A549 (cell line): ENCODE results near the gene HSD17B1. TPM values are rescaled to one million over a fixed set of nuclear protein-coding genes. Genes with fewer than 3 reads are reported as not detected.

Source experiments
- ATAC-seq, 2 experiments: fragments of 200-7000 bp in 1 of 2; fragments of >200 bp in 1 of 2; cut with Nextera tagmentation in 1 of 2; cut with Tn5 transposase in 1 of 2; 3 replicates each; pipeline versions ENCODE4 v1.8.0 to v1.9.1; 2018 to 2020; ENCODE audit warnings: mild to moderate bottlenecking in 1 of 2, moderate library complexity in 1 of 2
- CTCF ChIA-PET: fragments of 300-600 bp; sonication (Branson Sonifier 250); formaldehyde crosslinking; extraction: SDS; loops from one replicate; lab custom pipeline; 2021; ENCODE audit warnings: antibody characterized with exemption, inconsistent platforms; lab: Yijun Ruan, JAX
- POLR2A ChIA-PET: fragments of 350-600 bp; formaldehyde crosslinking; extraction: SDS; loops from one replicate; lab custom pipeline; 2021; ENCODE audit warnings: antibody characterized with exemption, inconsistent platforms; lab: Yijun Ruan, JAX
- DNase-seq, 2 experiments: peaks; one replicate each; pipeline versions ENCODE4 v3.0.0 to v3.0.0-alpha.2; 2011 to 2016; ENCODE audit warnings: low read depth in 1 of 2, low spot score in 1 of 2
- FAIRE-seq: peaks from 2 replicates; lab custom pipeline; 2011; peaks lifted over from hg19 to GRCh38; lab: Jason Lieb, UNC
- H3K27ac ChIP-seq, 2 experiments: fragments of >200 bp; sonication (Bioruptor Twin); formaldehyde crosslinking; 3 replicates each; pipeline ENCODE4 v1.5.1; 2016 to 2017
- H3K4me1 ChIP-seq: fragments of >200 bp; sonication (Bioruptor Twin); formaldehyde crosslinking; 3 replicates; pipeline ENCODE4 v1.6.1; 2016
- H3K4me2 ChIP-seq: fragments of >200 bp; sonication (Bioruptor Twin); formaldehyde crosslinking; 3 replicates; pipeline ENCODE4 v1.6.1; 2016
- H3K4me3 ChIP-seq: fragments of >200 bp; sonication (Bioruptor Twin); formaldehyde crosslinking; 3 replicates; pipeline ENCODE4 v1.5.1; 2016
- H3K9me3 ChIP-seq: fragments of >200 bp; sonication (Bioruptor Twin); formaldehyde crosslinking; 3 replicates; pipeline ENCODE4 v1.6.1; 2016
- BCL3 ChIP-seq: fragments of >200 bp; sonication (Bioruptor Twin); formaldehyde crosslinking; IDR thresholded peaks from 3 replicates; pipeline ENCODE4 v1.6.1; 2016
- BHLHE40 ChIP-seq: IDR thresholded peaks from 2 replicates; pipeline ENCODE4 v1.6.1; 2012; ENCODE audit warnings: low read depth, low read length, inconsistent platforms
- CBX2 ChIP-seq: fragments of 200-600 bp; sonication (generic); IDR thresholded peaks from 2 replicates; pipeline ENCODE4 v1.6.1; 2016; ENCODE audit warnings: low read depth, mild to moderate bottlenecking, borderline replicate concordance
- CEBPB ChIP-seq, 2 experiments: fragments of >200 bp in 1 of 2; sonication (Bioruptor Twin) in 1 of 2; formaldehyde crosslinking in 1 of 2; IDR thresholded peaks; 2 replicates each; pipeline ENCODE4 v1.6.1; 2012 to 2016
- E2F6 ChIP-seq: IDR thresholded peaks from 2 replicates; pipeline ENCODE4 v1.6.1; 2012; ENCODE audit warnings: low read depth, borderline replicate concordance
- EHMT2 ChIP-seq: fragments of 200-600 bp; sonication (generic); IDR thresholded peaks from 2 replicates; pipeline ENCODE4 v1.6.1; 2016; ENCODE audit warnings: antibody characterized with exemption, low read depth, mild to moderate bottlenecking, moderate library complexity
- EP300 ChIP-seq, 2 experiments: fragments of >200 bp; sonication (Bioruptor Twin); formaldehyde crosslinking; IDR thresholded peaks; 2 replicates in 1 of 2; 3 replicates in 1 of 2; pipeline ENCODE4 v1.6.1; 2016 to 2017
- FOSB ChIP-seq: fragments of 250-450 bp; sonication (Bioruptor Pico); IDR thresholded peaks from 2 replicates; pipeline ENCODE4 v1.5.0; 2020; ENCODE audit warnings: mild to moderate bottlenecking, moderate library complexity
- GATA3 ChIP-seq: IDR thresholded peaks from 2 replicates; pipeline ENCODE4 v1.6.1; 2012; ENCODE audit warnings: borderline replicate concordance
- HES2 ChIP-seq: fragments of >200 bp; sonication (Bioruptor Twin); formaldehyde crosslinking; IDR thresholded peaks from 2 replicates; pipeline ENCODE4 v1.6.1; 2016
- HEYL ChIP-seq: fragments of 250-450 bp; sonication (Bioruptor Pico); IDR thresholded peaks from 2 replicates; pipeline ENCODE4 v1.8.0; 2021; ENCODE audit warnings: mild to moderate bottlenecking, moderate library complexity
- HOXB13 ChIP-seq: fragments of 250-450 bp; sonication (Bioruptor Pico); IDR thresholded peaks from 2 replicates; pipeline ENCODE4 v1.5.0; 2020; ENCODE audit warnings: low read depth, mild to moderate bottlenecking, moderate library complexity
- JUN ChIP-seq, 2 experiments: fragments of >200 bp; sonication (Bioruptor Twin); formaldehyde crosslinking; IDR thresholded peaks; 2 replicates in 1 of 2; 3 replicates in 1 of 2; pipeline ENCODE4 v1.6.1; 2016 to 2017
- JUNB ChIP-seq: fragments of >200 bp; sonication (Bioruptor Twin); formaldehyde crosslinking; IDR thresholded peaks from 2 replicates; pipeline ENCODE4 v1.6.1; 2016
- MAX ChIP-seq: IDR thresholded peaks from 2 replicates; pipeline ENCODE4 v1.6.1; 2012
- MAZ ChIP-seq: fragments of 150-350 bp; IDR thresholded peaks from 2 replicates; pipeline ENCODE4 v1.6.1; 2014; ENCODE audit warnings: antibody characterized with exemption, low read depth, low read length, borderline replicate concordance
- MYC ChIP-seq: IDR thresholded peaks from 2 replicates; pipeline ENCODE4 v1.6.1; 2012; ENCODE audit warnings: mild to moderate bottlenecking, inconsistent platforms, low read length, improper control_type of control experiment, borderline replicate concordance
- NPAS2 ChIP-seq: fragments of 250-450 bp; sonication (Bioruptor Pico); IDR thresholded peaks from 2 replicates; pipeline ENCODE4 v1.8.0; 2022; ENCODE audit warnings: mild to moderate bottlenecking, moderate library complexity, borderline replicate concordance
- NR3C1 ChIP-seq: fragments of >200 bp; sonication (Bioruptor Twin); formaldehyde crosslinking; IDR thresholded peaks from 3 replicates; pipeline ENCODE4 v1.6.1; 2017
- PHF8 ChIP-seq: fragments of 200-600 bp; sonication (generic); IDR thresholded peaks from 2 replicates; pipeline ENCODE4 v1.6.1; 2016; ENCODE audit warnings: low read depth, mild to moderate bottlenecking, antibody characterized with exemption, moderate library complexity, borderline replicate concordance
- POLR2A ChIP-seq: IDR thresholded peaks from 2 replicates; pipeline ENCODE4 v1.6.1; 2012; ENCODE audit warnings: mild to moderate bottlenecking, low read length
- POLR2AphosphoS2 ChIP-seq: conservative IDR thresholded peaks from 2 replicates; pipeline ENCODE4 v1.6.1; 2012; ENCODE audit warnings: low read length, improper control_type of control experiment, inconsistent platforms
- RAD21 ChIP-seq, 2 experiments: fragments of >200 bp in 1 of 2; sonication (Bioruptor Twin) in 1 of 2; formaldehyde crosslinking in 1 of 2; IDR thresholded peaks in 1 of 2; conservative IDR thresholded peaks in 1 of 2; 2 replicates in 1 of 2; 3 replicates in 1 of 2; pipeline ENCODE4 v1.6.1; 2012 to 2018; ENCODE audit warnings: inconsistent platforms in 1 of 2
- RFX5 ChIP-seq: fragments of 450-650 bp; IDR thresholded peaks from 2 replicates; pipeline ENCODE4 v1.7.1; 2014; ENCODE audit warnings: antibody characterized with exemption, mild to moderate bottlenecking, moderate library complexity
- TP53 ChIP-seq: fragments of 250-450 bp; sonication (Bioruptor Pico); IDR thresholded peaks from 2 replicates; pipeline ENCODE4 v1.5.0; 2021; ENCODE audit warnings: mild to moderate bottlenecking, moderate library complexity
- USF2 ChIP-seq: fragments of 450-650 bp; IDR thresholded peaks from 2 replicates; pipeline ENCODE4 v1.6.1; 2014; ENCODE audit warnings: antibody characterized with exemption
- WGBS: methylation state at CpG from one replicate; pipeline ENCODE4 v1.1.6; 2017; ENCODE audit errors: missing lambda C conversion rate; 5-methylcytosine and 5-hydroxymethylcytosine counted together
- polyA plus RNA-seq, 4 experiments: library from polyadenylated mRNA; depleted of rRNA in 3 of 4; stranded (reverse); fragments of >200 nt; fragmentation: RNase III in 1 of 4; extraction: RNeasy Plus Mini Kit Qiagen cat#74134 plus additional on column Dnase treatment in 1 of 4; gene quantifications; 2 replicates in 3 of 4; 3 replicates in 1 of 4; pipeline ENCODE4 v1.2.3, GENCODE V29; 2011 to 2017

HSD17B1 gene
- polyA plus RNA-seq, 2 of the 4 experiments (the other 2 are of a cell fraction), result 0.49 to 1.5 TPM

GRCh38 chr17:42536048-42536371 lies 16.7 kb upstream of the HSD17B1 start, which contains the start of gene NAGLU:
Gene NAGLU (plus strand): TSS chr17:42536241. CDS start chr17:42536273, 32 bp downstream.
- H3K4me2 ChIP-seq, result peak within 1 kb of the TSS; percentile 74

GRCh38 chr17:42536372-42537155 lies 16.2 kb upstream of the HSD17B1 start:
- Histone ChIP-seq H3K27ac (peak overlapping the region; percentile 93 to 97), H3K4me2 (peak overlapping the region; percentile 74), H3K9me3 (no peaks in the 10 kb centered on the region), H3K4me1 (peaks cover 31% of the 10 kb centered on the region), H3K4me3 (peak overlapping the region; percentile 82)
- 3% methylated on average over 24 of the region's 65 CpGs for WGBS
- DNase-seq (peak; percentile 81 to 95), FAIRE-seq (no peak), ATAC-seq (peak; percentile 73 to 79)
- ChIA-PET CTCF (interaction anchor here (0.6 to 6.8 kb wide), 13 partner anchors 10 to 516 kb away, joined by 3 to 42 read pairs (median 4); partner anchors contain the start of genes HSD17B1 and NKIRAS2), POLR2A (interaction anchor here (0.5 to 2.1 kb wide), 18 partner anchors 9 to 462 kb away, joined by 3 to 22 read pairs (median 6); partner anchors contain the start of genes CAVIN1, PLEKHH3, PSMC3IP and RETREG3)
- no peak for TF ChIP-seq HOXB13 (CRISPR knock-in tag)
- TF ChIP-seq NR3C1, result no peak
- TF ChIP-seq USF2, result no peak
- TF ChIP-seq HEYL (CRISPR knock-in tag), result no peak
- TF ChIP-seq CEBPB (IDR thresholded peaks at IDR 0.05), result no peak
- TF ChIP-seq BCL3, result peak; percentile 95
- no peak for TF ChIP-seq CBX2
- peak; percentile 68 for TF ChIP-seq POLR2A
- TF ChIP-seq RAD21 (conservative IDR thresholded peaks at IDR 0.05 in 1 of 2, IDR thresholded peaks at IDR 0.05 in 1 of 2), result no peak
- peak; percentile 46; the same call in 1 of the 2 replicates for TF ChIP-seq NPAS2
- TF ChIP-seq MYC, result peak; percentile 50; the same call in 1 of the 2 replicates
- TF ChIP-seq TP53 (CRISPR knock-in tag), result 0 out of 2 replicates have a peak, but pooled peaks have one; percentile 14
- no peak for TF ChIP-seq HES2

More at GRCh38 chr17:42536048-42536371, 16.7 kb upstream of the HSD17B1 start, which contains the start of gene NAGLU:
- Histone ChIP-seq H3K9me3 (no peaks in the 10 kb centered on the region), H3K27ac (peak within 1 kb of the TSS; percentile 93 to 97), H3K4me1 (peaks cover 31% of the 10 kb centered on the region), H3K4me3 (peak within 1 kb of the TSS; percentile 82)
- FAIRE-seq, result no peak
- WGBS, result 0% methylated on average over 1 of the region's 40 CpGs
- TF ChIP-seq BHLHE40 (peak; percentile 93), USF2 (peak; percentile 97), HEYL (CRISPR knock-in tag) (no peak), BCL3 (no peak; the same call in 1 of the 3 replicates), E2F6 (peak; percentile 70; the same call in 1 of the 2 replicates), FOSB (no peak), JUN (IDR thresholded peaks at IDR 0.05) (peak; percentile 83 to 96; a peak in 4 of 5 replicates), EP300 (IDR thresholded peaks at IDR 0.05) (no peak), MAX (peak; percentile 87), POLR2AphosphoS2 (no peak), RAD21 (conservative IDR thresholded peaks at IDR 0.05 in 1 of 2, IDR thresholded peaks at IDR 0.05 in 1 of 2) (no peak), TP53 (CRISPR knock-in tag) (peak; percentile 61; the same call in 1 of the 2 replicates), MYC (peak; percentile 85), MAZ (0 out of 2 replicates have a peak, but pooled peaks have one; percentile 19), RFX5 (no peak; the same call in 1 of the 2 replicates), POLR2A (peak; percentile 54), EHMT2 (no peak), JUNB (no peak), GATA3 (peak; percentile 41; the same call in 1 of the 2 replicates), PHF8 (peak; percentile 14; the same call in 1 of the 2 replicates)
- TF ChIP-seq, all 56 proteins: peak for 11
- POLR2A ChIA-PET, result interaction anchor here (0.5 to 2.1 kb wide), 16 partner anchors 9 to 463 kb away, joined by 3 to 22 read pairs (median 6); partner anchors contain the start of genes CAVIN1, PLEKHH3, PSMC3IP and RETREG3
- ATAC-seq, result peak; percentile 88 to 89
- CTCF ChIA-PET, result interaction anchor here (0.7 to 6.8 kb wide), 15 partner anchors 9 to 516 kb away, joined by 3 to 42 read pairs (median 4); partner anchors contain the start of genes HSD17B1 and NKIRAS2
- DNase-seq, result peak; percentile 91 to 100
